Myocyte (in vitro differentiated cells): Measurements from ENCODE around the gene PPP1R36. TPM values are rescaled to one million over a fixed set of nuclear protein-coding genes. Genes with fewer than 3 reads are reported as not detected.

ENCODE experiments used
- total RNA-seq: library from RNA; depleted of rRNA; stranded (reverse); fragments of >200 nt; gene quantifications from 2 replicates; pipeline ENCODE4 v1.2.3, GENCODE V29; 2014

Gene PPP1R36
- total RNA-seq, 1 donor from 2014 or later = 0.35 TPM

Other genes starting within 250 kb of the PPP1R36 start
- gene MTHFD1, start 161.6 kb upstream of the PPP1R36 start, total RNA-seq = 37.3 and 49.0 TPM in 2 replicates
- 0.05 and 0.08 TPM in 2 replicates for gene AKAP5, start 84.5 kb upstream of the PPP1R36 start, total RNA-seq
- gene ZBTB25, start 46.1 kb upstream of the PPP1R36 start, total RNA-seq = 4.5 and 5.5 TPM in 2 replicates
- gene ZBTB1, start 45.2 kb upstream of the PPP1R36 start, total RNA-seq = 44.0 and 44.1 TPM in 2 replicates
- gene HSPA2, start 9.2 kb upstream of the PPP1R36 start, total RNA-seq = 4.7 and 6.7 TPM in 2 replicates
- gene PLEKHG3, start 154.5 kb downstream of the PPP1R36 start, total RNA-seq = 4.4 and 5.2 TPM in 2 replicates